Keratinocyte (primary cell): ENCODE data around the gene CXXC5. TPM values are rescaled to one million over a fixed set of nuclear protein-coding genes. Genes with fewer than 3 reads are reported as not detected.

Source experiments
- DNase-seq: peaks from one replicate; pipeline ENCODE4 v3.0.0-alpha.2; 2011; ENCODE audit warnings: low read depth, missing footprints, low spot score
- FAIRE-seq: peaks from 2 replicates; lab custom pipeline; 2011; peaks lifted over from hg19 to GRCh38; lab: Jason Lieb, UNC
- H2AFZ ChIP-seq: 2 replicates; pipeline ENCODE4 v1.6.0; 2012; ENCODE audit warnings: low read length, control low read depth, inconsistent platforms; ENCODE audit not compliant: control insufficient read depth
- H3K27ac ChIP-seq: 2 replicates; pipeline ENCODE4 v1.5.1; 2011; ENCODE audit warnings: low read length; ENCODE audit not compliant: control insufficient read depth, insufficient read depth
- H3K27me3 ChIP-seq: 3 replicates; pipeline ENCODE4 v1.6.0; 2011; ENCODE audit warnings: low read length; ENCODE audit not compliant: control insufficient read depth, insufficient read depth; ENCODE audit errors: extremely low read depth
- H3K36me3 ChIP-seq, 2 experiments: 2 replicates in 1 of 2; 3 replicates in 1 of 2; pipeline ENCODE4 v1.5.1; 2011; ENCODE audit warnings: low read length in 2 of 2, mild to moderate bottlenecking in 1 of 2; ENCODE audit not compliant: control insufficient read depth in 2 of 2, insufficient read depth in 2 of 2; ENCODE audit errors: extremely low read depth in 1 of 2
- H3K4me1 ChIP-seq: 3 replicates; pipeline ENCODE4 v1.5.1; 2011; ENCODE audit warnings: low read length; ENCODE audit not compliant: control insufficient read depth, insufficient read depth; ENCODE audit errors: extremely low read depth
- H3K4me2 ChIP-seq: 3 replicates; pipeline ENCODE4 v1.6.0; 2011; ENCODE audit warnings: low read depth, low read length; ENCODE audit not compliant: control insufficient read depth, insufficient read depth; ENCODE audit errors: extremely low read depth
- H3K4me3 ChIP-seq, 3 experiments: fragments of 200-600 bp in 1 of 3; sonication (generic) in 1 of 3; 2 replicates in 2 of 3; 3 replicates in 1 of 3; pipeline ENCODE4 v1.5.1; 2011 to 2016; ENCODE audit warnings: low read length in 3 of 3, mild to moderate bottlenecking in 3 of 3, control low read depth in 2 of 3, inconsistent platforms in 1 of 3, low read depth in 1 of 3, mixed read lengths in 1 of 3, mixed run types in 1 of 3, moderate library complexity in 1 of 3; ENCODE audit not compliant: control insufficient read depth in 2 of 3, insufficient read depth in 2 of 3; ENCODE audit errors: extremely low read depth in 1 of 3
- H3K79me2 ChIP-seq: 2 replicates; pipeline ENCODE4 v1.6.0; 2012; ENCODE audit warnings: low read length; ENCODE audit not compliant: control insufficient read depth, insufficient read depth
- H3K9ac ChIP-seq: 3 replicates; pipeline ENCODE4 v1.6.0; 2011; ENCODE audit warnings: low read length; ENCODE audit not compliant: control insufficient read depth, insufficient read depth; ENCODE audit errors: extremely low read depth
- H3K9me1 ChIP-seq: 3 replicates; pipeline ENCODE4 v1.6.0; 2011; ENCODE audit warnings: low read length; ENCODE audit not compliant: control insufficient read depth, insufficient read depth; ENCODE audit errors: extremely low read depth
- H3K9me3 ChIP-seq: 2 replicates; pipeline ENCODE4 v1.5.1; 2012; ENCODE audit warnings: low read depth, low read length; ENCODE audit not compliant: control insufficient read depth
- H4K20me1 ChIP-seq: 3 replicates; pipeline ENCODE4 v1.6.0; 2011; ENCODE audit warnings: low read length; ENCODE audit not compliant: control insufficient read depth, insufficient read depth; ENCODE audit errors: extremely low read depth
- CTCF ChIP-seq, 3 experiments: IDR thresholded peaks in 1 of 3; conservative IDR thresholded peaks in 1 of 3; optimal IDR thresholded peaks in 1 of 3; 2 replicates in 2 of 3; 3 replicates in 1 of 3; pipeline versions ENCODE3 to v1.5.1; 2011; ENCODE audit warnings: low read length in 3 of 3, mild to moderate bottlenecking in 3 of 3, moderate library complexity in 2 of 3, control low read depth in 1 of 3, inconsistent platforms in 1 of 3; ENCODE audit not compliant: insufficient read depth in 2 of 3; ENCODE audit errors: extremely low read depth in 1 of 3
- EZH2 ChIP-seq: IDR thresholded peaks from one replicate; pipeline ENCODE4 v1.6.1; 2012; ENCODE audit warnings: inconsistent platforms, mild to moderate bottlenecking, low read length, moderate library complexity
- dilution Hi-C: fragments of 300-500 bp; cut with MboI; formaldehyde crosslinking; loops from one replicate; pipeline ENCODE4 v1.7.0; 2020; ENCODE audit warnings: low sequenced_read_pairs; ENCODE audit not compliant: extremely low pct_ligation_motif_present
- polyA plus RNA-seq, 5 experiments: library from polyadenylated mRNA; depleted of rRNA in 3 of 5; stranded (reverse) in 3 of 5; stranded (forward) in 1 of 5; unstranded in 1 of 5; fragments of >200 nt; gene quantifications; 1 replicate in 1 of 5; 2 replicates in 3 of 5; 3 replicates in 1 of 5; pipeline versions ENCODE4 v1.2.1 to v1.2.3, GENCODE V29; 2011 to 2012; ENCODE audit warnings: missing spikeins in 2 of 5, low read depth in 1 of 5, low replicate concordance in 1 of 5

The CXXC5 gene
- polyA plus RNA-seq, 1 donor (not counting 4 experiments of a cell fraction or from before 2014, with no cell fraction given) = 1.0 TPM

DNA sequence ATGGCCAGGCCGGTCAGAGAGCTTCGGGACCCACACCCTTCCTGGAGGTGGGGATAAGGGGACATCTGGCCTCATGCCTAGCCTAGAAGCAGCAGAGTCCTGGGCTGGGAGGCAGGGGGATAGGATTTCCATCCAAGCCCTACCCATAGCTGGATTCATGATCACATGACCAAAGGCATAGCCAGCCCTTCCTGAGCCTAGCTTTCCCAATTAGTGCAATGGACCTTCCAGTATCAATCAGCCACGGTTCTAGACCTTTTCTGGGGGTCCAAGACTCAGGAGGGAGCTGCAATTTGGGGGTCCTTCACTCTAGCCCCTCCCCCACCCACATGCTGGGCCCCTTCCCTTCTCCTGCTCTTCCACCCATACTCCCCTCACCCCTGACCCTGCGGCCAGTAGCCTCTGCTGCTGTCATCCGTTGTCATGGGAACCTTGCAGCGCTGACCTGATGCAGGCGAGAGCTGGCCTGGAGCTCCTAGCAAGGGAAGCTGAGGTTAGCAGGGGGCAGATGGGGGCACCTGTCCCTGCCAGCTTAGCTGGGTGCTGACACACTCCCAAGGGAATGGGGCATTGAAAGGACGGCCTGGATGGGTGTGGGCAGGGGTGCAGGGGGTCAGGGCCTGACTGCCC is 44.6 kb downstream of the CXXC5 start:
- TF ChIP-seq CTCF (optimal IDR thresholded peaks at IDR 0.05 in 1 of 3, IDR thresholded peaks at IDR 0.05 in 1 of 3, conservative IDR thresholded peaks at IDR 0.05 in 1 of 3; ENCODE audit: extremely low read depth in 1 of 3, insufficient read depth in 2 of 3, low read length in 3 of 3) = no peak
- TF ChIP-seq EZH2 = no peak
- no peaks in the 10 kb centered on the region for H4K20me1 ChIP-seq
- H3K4me3 ChIP-seq = no peak overlapping the region
- H3K36me3 ChIP-seq = no peaks in the 10 kb centered on the region
- H2AFZ ChIP-seq = no peak overlapping the region
- dilution Hi-C loops = no loop called here
- H3K4me2 ChIP-seq = no peak overlapping the region
- H3K27me3 ChIP-seq = no peaks in the 10 kb centered on the region
- H3K4me1 ChIP-seq = peaks cover 5% of the 10 kb centered on the region
- no peaks in the 10 kb centered on the region for H3K9me3 ChIP-seq
- no peak overlapping the region for H3K9ac ChIP-seq
- H3K79me2 ChIP-seq = no peaks in the 10 kb centered on the region
- FAIRE-seq (no peak), DNase-seq (no peak)
- H3K9me1 ChIP-seq = no peaks in the 10 kb centered on the region
- H3K27ac ChIP-seq = no peak overlapping the region

GRCh38 chr5:139693676-139694364 is 45.7 kb downstream of the CXXC5 start:
- TF ChIP-seq CTCF (optimal IDR thresholded peaks at IDR 0.05 in 1 of 3, IDR thresholded peaks at IDR 0.05 in 1 of 3, conservative IDR thresholded peaks at IDR 0.05 in 1 of 3; ENCODE audit: extremely low read depth in 1 of 3, insufficient read depth in 2 of 3, low read length in 3 of 3) (no peak), EZH2 (no peak)
- Histone ChIP-seq H2AFZ (no peak overlapping the region), H4K20me1 (no peaks in the 10 kb centered on the region), H3K9me1 (no peaks in the 10 kb centered on the region), H3K4me1 (peaks cover 5% of the 10 kb centered on the region), H3K27me3 (no peaks in the 10 kb centered on the region), H3K36me3 (no peaks in the 10 kb centered on the region), H3K27ac (no peak overlapping the region), H3K9ac (no peak overlapping the region), H3K9me3 (no peaks in the 10 kb centered on the region), H3K79me2 (no peaks in the 10 kb centered on the region), H3K4me3 (no peak overlapping the region), H3K4me2 (no peak overlapping the region)
- dilution Hi-C loops = no loop called here
- DNase-seq = no peak
- no peak for FAIRE-seq
